Lower leg skin (tissue), 3 donors: ENCODE results near the gene FNDC7.

Experiments used
- CTCF ChIP-seq, 3 donors: fragments of 450-650 bp; IDR thresholded peaks; one replicate each; pipeline ENCODE4 v1.5.1; 2016; ENCODE audit warnings: antibody characterized with exemption in 3 of 3, mild to moderate bottlenecking in 3 of 3, moderate library complexity in 2 of 3
- POLR2A ChIP-seq, 2 donors: fragments of 450-650 bp; IDR thresholded peaks; one replicate each; pipeline ENCODE4 v1.6.1; 2016 to 2017; ENCODE audit warnings: antibody characterized with exemption in 2 of 2, mild to moderate bottlenecking in 1 of 2, moderate library complexity in 1 of 2

GRCh38 chr1:108718927-108719655, 6.4 kb downstream of the FNDC7 start:
- TF ChIP-seq POLR2A (IDR thresholded peaks at IDR 0.05) = no peak
- TF ChIP-seq CTCF (IDR thresholded peaks at IDR 0.05) = no peak
